ENCODE data around the gene EXOC3. TPM values are rescaled to one million over a fixed set of nuclear protein-coding genes. Genes with fewer than 3 reads are reported as not detected.
A peak's percentile ranks its signal among the peaks of the same experiment; 100 is the strongest.

The EXOC3 gene
- total and polyA plus RNA-seq, 2 of the 4 experiments (the other 2 are of a cell fraction) = 35.1 to 47.5 TPM

GRCh38 chr5:474840-475661 is 32.1 kb downstream of the EXOC3 start:
- Histone ChIP-seq H4K8ac (ENCODE audit: low read depth in 2 of 2, low read length in 2 of 2) (no peak overlapping the region), H3K14ac (replicated peaks; ENCODE audit: low read depth, low read length) (no peak overlapping the region), H2BK5ac (ENCODE audit: low read depth, low read length, poor library complexity, severe bottlenecking) (no peak overlapping the region), H2BK120ac (ENCODE audit: low read depth, low read length) (no peak overlapping the region), H3K79me1 (ENCODE audit: low read depth in 1 of 2, low read length in 2 of 2) (peaks cover 12 to 26% of the 10 kb centered on the region in 2 experiments), H3K9me3 (ENCODE audit: control insufficient read depth, insufficient read depth, low read length) (no peaks in the 10 kb centered on the region), H3K9me1 (ENCODE audit: insufficient read depth, low read length) (peaks cover 4% of the 10 kb centered on the region), H3K4ac (ENCODE audit: low read depth, low read length) (no peak overlapping the region), H2AK9ac (replicated peaks; ENCODE audit: low read depth, low read length, poor library complexity) (peak overlapping the region; percentile 82), H3K27me3 (ENCODE audit: control insufficient read depth, insufficient read depth, low read length) (no peaks in the 10 kb centered on the region), H4K5ac (ENCODE audit: low read depth, low read length) (no peak overlapping the region), H3K18ac (ENCODE audit: low read depth, low read length) (no peak overlapping the region), H2BK15ac (ENCODE audit: low read depth, low read length) (no peak overlapping the region), H3K4me2 (ENCODE audit: low read depth, low read length) (peak overlapping the region; percentile 64), H4K20me1 (ENCODE audit: insufficient read depth, low read length) (peaks cover 4% of the 10 kb centered on the region; the same call in 1 of the 2 replicates), H3K23ac (ENCODE audit: low read depth, low read length) (no peak overlapping the region; the same call in 1 of the 2 replicates), H2AFZ (replicated peaks; ENCODE audit: low read length, poor library complexity) (peak overlapping the region; percentile 58), H3K27ac (ENCODE audit: insufficient read depth, low read length) (no peak overlapping the region), H3K36me3 (ENCODE audit: control insufficient read depth, insufficient read depth, low read length) (peaks cover 8% of the 10 kb centered on the region), H3K56ac (ENCODE audit: extremely low read depth, insufficient read depth, low read length) (no peak overlapping the region), H3K4me1 (ENCODE audit: control insufficient read depth, insufficient read depth, low read length) (peaks cover 7% of the 10 kb centered on the region; the same call in 1 of the 2 replicates), H2BK20ac (ENCODE audit: low read depth, low read length) (no peak overlapping the region), H3K4me3 (ENCODE audit: insufficient read depth, low read depth, low read length) (peak overlapping the region; percentile 27; the same call in 1 of the 2 replicates), H3K9ac (ENCODE audit: low read depth, low read length) (peak overlapping the region; percentile 8; the same call in 1 of the 2 replicates), H2AK5ac (ENCODE audit: low read depth, low read length) (peak overlapping the region; percentile 67; the same call in 1 of the 2 replicates), H4K91ac (ENCODE audit: insufficient read depth, low read depth, low read length) (no peak overlapping the region)
- no TSS peak for BruUV-seq (replicated peaks)
- WGBS, 2 experiments (ENCODE audit: extremely low coverage in 2 of 2, insufficient read length in 1 of 2) = 3% methylated on average over 14 of the region's 50 CpGs; no CpG with 5 or more reads in 1 of the 2 experiments
- CTCF ChIA-PET = no interaction called here
- ATAC-seq (ENCODE audit: low read depth) (no peak), DNase-seq (peak; percentile 9)
- dilution Hi-C loops (cut with HindIII; ENCODE audit: low sequenced_read_pairs, unreplicated experiment) = no loop called here
- intact Hi-C loops (cut with micrococcal nuclease) = loop anchor here (10.0 kb wide), 1 partner anchor 430 kb away; no protein-coding TSS in a partner anchor
- in situ Hi-C loops (cut with MboI; ENCODE audit: low sequenced_read_pairs) = no loop called here
- POLR2A ChIA-PET (ENCODE audit: unreplicated experiment) = interaction anchor here (0.6 kb wide), 1 partner anchor 82 kb away, joined by 3 read pairs; no protein-coding TSS in a partner anchor
- TF ChIP-seq FOS (IDR thresholded peaks at IDR 0.05; ENCODE audit: low read depth, low read length) = no peak
- no peak for TF ChIP-seq RFX5 (IDR thresholded peaks at IDR 0.05; ENCODE audit: low read depth, low read length)
- no peak for TF ChIP-seq RAD21 (IDR thresholded peaks at IDR 0.05; ENCODE audit: low read length)
- TF ChIP-seq RCOR1 (IDR thresholded peaks at IDR 0.05; ENCODE audit: insufficient replicate concordance, low read length) = no peak
- TF ChIP-seq POLR2A (IDR thresholded peaks at IDR 0.05; ENCODE audit: low read depth, low read length) = no peak
- TF ChIP-seq MXI1 (IDR thresholded peaks at IDR 0.05; ENCODE audit: borderline replicate concordance, low read depth, low read length) = no peak
- TF ChIP-seq CHD1 (IDR thresholded peaks at IDR 0.05; ENCODE audit: low read depth, low read length) = no peak
- TF ChIP-seq SMC3 (IDR thresholded peaks at IDR 0.05; ENCODE audit: low read depth, low read length) = no peak
- no peak for TF ChIP-seq MAFK (IDR thresholded peaks at IDR 0.05; ENCODE audit: low read depth, low read length)
- no peak for TF ChIP-seq CEBPB (IDR thresholded peaks at IDR 0.05; ENCODE audit: low read depth, low read length)
- TF ChIP-seq, protein P1, sequence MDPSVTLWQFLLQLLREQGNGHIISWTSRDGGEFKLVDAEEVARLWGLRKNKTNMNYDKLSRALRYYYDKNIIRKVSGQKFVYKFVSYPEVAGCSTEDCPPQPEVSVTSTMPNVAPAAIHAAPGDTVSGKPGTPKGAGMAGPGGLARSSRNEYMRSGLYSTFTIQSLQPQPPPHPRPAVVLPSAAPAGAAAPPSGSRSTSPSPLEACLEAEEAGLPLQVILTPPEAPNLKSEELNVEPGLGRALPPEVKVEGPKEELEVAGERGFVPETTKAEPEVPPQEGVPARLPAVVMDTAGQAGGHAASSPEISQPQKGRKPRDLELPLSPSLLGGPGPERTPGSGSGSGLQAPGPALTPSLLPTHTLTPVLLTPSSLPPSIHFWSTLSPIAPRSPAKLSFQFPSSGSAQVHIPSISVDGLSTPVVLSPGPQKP (IDR thresholded peaks at IDR 0.05; ENCODE audit: borderline replicate concordance, low read depth, low read length) = no peak
- no peak for TF ChIP-seq BHLHE40 (IDR thresholded peaks at IDR 0.05; ENCODE audit: low read depth, low read length)
- TF ChIP-seq, protein P2, sequence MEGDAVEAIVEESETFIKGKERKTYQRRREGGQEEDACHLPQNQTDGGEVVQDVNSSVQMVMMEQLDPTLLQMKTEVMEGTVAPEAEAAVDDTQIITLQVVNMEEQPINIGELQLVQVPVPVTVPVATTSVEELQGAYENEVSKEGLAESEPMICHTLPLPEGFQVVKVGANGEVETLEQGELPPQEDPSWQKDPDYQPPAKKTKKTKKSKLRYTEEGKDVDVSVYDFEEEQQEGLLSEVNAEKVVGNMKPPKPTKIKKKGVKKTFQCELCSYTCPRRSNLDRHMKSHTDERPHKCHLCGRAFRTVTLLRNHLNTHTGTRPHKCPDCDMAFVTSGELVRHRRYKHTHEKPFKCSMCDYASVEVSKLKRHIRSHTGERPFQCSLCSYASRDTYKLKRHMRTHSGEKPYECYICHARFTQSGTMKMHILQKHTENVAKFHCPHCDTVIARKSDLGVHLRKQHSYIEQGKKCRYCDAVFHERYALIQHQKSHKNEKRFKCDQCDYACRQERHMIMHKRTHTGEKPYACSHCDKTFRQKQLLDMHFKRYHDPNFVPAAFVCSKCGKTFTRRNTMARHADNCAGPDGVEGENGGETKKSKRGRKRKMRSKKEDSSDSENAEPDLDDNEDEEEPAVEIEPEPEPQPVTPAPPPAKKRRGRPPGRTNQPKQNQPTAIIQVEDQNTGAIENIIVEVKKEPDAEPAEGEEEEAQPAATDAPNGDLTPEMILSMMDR (conservative IDR thresholded peaks at IDR 0.05; ENCODE audit: low read depth, low read length) = no peak
- TF ChIP-seq MAZ (IDR thresholded peaks at IDR 0.05; ENCODE audit: borderline replicate concordance, low read depth, low read length) = no peak
- no peak for TF ChIP-seq NFE2L2 (IDR thresholded peaks at IDR 0.05; ENCODE audit: low read depth, low read length)
